ENCODE results near the gene TMEM116.

The TMEM116 gene

DNA sequence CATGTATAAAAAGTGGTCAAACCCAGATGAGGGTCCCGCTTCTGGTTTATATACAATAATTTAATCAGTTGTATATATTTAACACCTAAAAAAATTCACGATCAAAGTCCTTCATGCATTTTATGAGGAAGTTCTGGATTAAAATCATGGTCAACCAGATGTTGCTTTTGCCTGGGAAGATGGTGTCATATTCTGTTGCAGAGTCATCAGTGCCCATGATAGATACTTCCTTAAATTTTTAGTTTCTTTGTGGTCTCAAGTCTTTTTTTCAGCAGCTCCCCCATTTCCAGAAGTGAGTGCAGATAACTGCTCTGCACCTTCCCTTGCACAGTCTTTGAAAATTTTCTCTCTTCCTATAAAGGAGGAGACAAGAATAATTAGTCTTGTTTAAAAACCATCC is 16.3 kb upstream of the TMEM116 start:
- no peaks in the 10 kb centered on the region for H3K79me2 ChIP-seq (ENCODE audit: control insufficient read depth, insufficient read depth, low read length, poor library complexity)
- H3K27ac ChIP-seq (ENCODE audit: low read depth, low read length) = no peak overlapping the region
- no peak overlapping the region for H4K8ac ChIP-seq (ENCODE audit: low read depth, low read length)
- no peak overlapping the region for H3K14ac ChIP-seq (ENCODE audit: low read length)
- peaks cover 5 to 13% of the 10 kb centered on the region in 2 experiments for H3K36me3 ChIP-seq (ENCODE audit: control insufficient read depth in 1 of 2, insufficient read depth in 2 of 2, low read length in 2 of 2)
- no peak overlapping the region for H3K4me3 ChIP-seq (ENCODE audit: low read depth, low read length)
- no peak overlapping the region for H4K91ac ChIP-seq (ENCODE audit: low read depth, low read length)
- H3K23ac ChIP-seq (ENCODE audit: low read length) = no peak overlapping the region
- no peak overlapping the region for H2BK120ac ChIP-seq (ENCODE audit: insufficient read depth, low read length, poor library complexity)
- DNase-seq = no peak
- no peaks in the 10 kb centered on the region for H3K4me1 ChIP-seq (ENCODE audit: control insufficient read depth in 1 of 2, insufficient read depth in 2 of 2, low read length in 2 of 2)
- no peak overlapping the region for H4K12ac ChIP-seq (ENCODE audit: low read depth, low read length)
- H3K18ac ChIP-seq (ENCODE audit: low read length) = no peak overlapping the region
- WGBS (ENCODE audit: extremely low coverage, insufficient coverage, insufficient read length) = no CpG with 5 or more reads among the region's 2 CpGs
- H3K27me3 ChIP-seq (ENCODE audit: insufficient read depth, low read length) = no peaks in the 10 kb centered on the region
- no peak overlapping the region for H3K4ac ChIP-seq (ENCODE audit: low read depth, low read length)
- no peak overlapping the region for H2BK12ac ChIP-seq (ENCODE audit: low read length)
- no peak overlapping the region for H3K4me2 ChIP-seq (ENCODE audit: low read length)
- no peak overlapping the region for H2AFZ ChIP-seq (ENCODE audit: insufficient read depth, low read length, poor library complexity)
- no peaks in the 10 kb centered on the region for H3K79me1 ChIP-seq (ENCODE audit: low read length)
- H2BK5ac ChIP-seq (ENCODE audit: low read depth, low read length, poor library complexity) = no peak overlapping the region
- H3K9me3 ChIP-seq (ENCODE audit: insufficient read depth, low read depth, low read length) = no peaks in the 10 kb centered on the region
- H3K9ac ChIP-seq (ENCODE audit: low read length) = no peak overlapping the region
- H2AK5ac ChIP-seq (ENCODE audit: low read length) = no peak overlapping the region

- Histone ChIP-seq H2AFZ (ENCODE audit: insufficient read depth, low read length, poor library complexity) (no peak overlapping the region), H2BK120ac (ENCODE audit: insufficient read depth, low read length, poor library complexity) (no peak overlapping the region), H4K91ac (ENCODE audit: low read depth, low read length) (no peak overlapping the region), H3K4me3 (ENCODE audit: low read depth, low read length) (no peak overlapping the region), H3K4me2 (ENCODE audit: low read length) (no peak overlapping the region), H3K9me3 (ENCODE audit: insufficient read depth, low read depth, low read length) (no peaks in the 10 kb centered on the region), H3K14ac (ENCODE audit: low read length) (no peak overlapping the region), H3K9ac (ENCODE audit: low read length) (no peak overlapping the region), H2BK5ac (ENCODE audit: low read depth, low read length, poor library complexity) (no peak overlapping the region), H3K18ac (ENCODE audit: low read length) (no peak overlapping the region), H2BK12ac (ENCODE audit: low read length) (no peak overlapping the region), H3K23ac (ENCODE audit: low read length) (no peak overlapping the region), H3K36me3 (ENCODE audit: control insufficient read depth in 1 of 2, insufficient read depth in 2 of 2, low read length in 2 of 2) (peaks cover 17 to 27% of the 10 kb centered on the region in 2 experiments), H3K4me1 (ENCODE audit: control insufficient read depth in 1 of 2, insufficient read depth in 2 of 2, low read length in 2 of 2) (no peaks in the 10 kb centered on the region), H3K27ac (ENCODE audit: low read depth, low read length) (peak overlapping the region; percentile 12), H4K8ac (ENCODE audit: low read depth, low read length) (no peak overlapping the region), H4K12ac (ENCODE audit: low read depth, low read length) (no peak overlapping the region), H3K79me2 (ENCODE audit: control insufficient read depth, insufficient read depth, low read length, poor library complexity) (no peaks in the 10 kb centered on the region), H2AK5ac (ENCODE audit: low read length) (no peak overlapping the region), H3K4ac (ENCODE audit: low read depth, low read length) (no peak overlapping the region), H3K27me3 (ENCODE audit: insufficient read depth, low read length) (no peaks in the 10 kb centered on the region), H3K79me1 (ENCODE audit: low read length) (no peaks in the 10 kb centered on the region)
- no CpG with 5 or more reads among the region's 4 CpGs for WGBS (ENCODE audit: extremely low coverage, insufficient coverage, insufficient read length)
- peak in 1 of 2 donors; percentile 24 for DNase-seq
These were observed 12.9 kb upstream of the TMEM116 start for GRCh38 chr12:112025808-112026375.

- H2BK12ac ChIP-seq (ENCODE audit: low read length) = no peak overlapping the region
- H3K36me3 ChIP-seq (ENCODE audit: control insufficient read depth in 1 of 2, insufficient read depth in 2 of 2, low read length in 2 of 2) = peaks cover 20 to 38% of the 10 kb centered on the region in 2 experiments
- DNase-seq = no peak
- no peaks in the 10 kb centered on the region for H3K9me3 ChIP-seq (ENCODE audit: insufficient read depth, low read depth, low read length)
- no peak overlapping the region for H3K4me2 ChIP-seq (ENCODE audit: low read length)
- no peak overlapping the region for H3K18ac ChIP-seq (ENCODE audit: low read length)
- no peak overlapping the region for H4K12ac ChIP-seq (ENCODE audit: low read depth, low read length)
- no peak overlapping the region for H3K9ac ChIP-seq (ENCODE audit: low read length)
- no peaks in the 10 kb centered on the region for H3K4me1 ChIP-seq (ENCODE audit: control insufficient read depth in 1 of 2, insufficient read depth in 2 of 2, low read length in 2 of 2)
- H4K8ac ChIP-seq (ENCODE audit: low read depth, low read length) = no peak overlapping the region
- H4K91ac ChIP-seq (ENCODE audit: low read depth, low read length) = no peak overlapping the region
- no peak overlapping the region for H3K27ac ChIP-seq (ENCODE audit: low read depth, low read length)
- no peak overlapping the region for H2AK5ac ChIP-seq (ENCODE audit: low read length)
- no peak overlapping the region for H2BK120ac ChIP-seq (ENCODE audit: insufficient read depth, low read length, poor library complexity)
- H3K79me1 ChIP-seq (ENCODE audit: low read length) = no peaks in the 10 kb centered on the region
- no peak overlapping the region for H3K4ac ChIP-seq (ENCODE audit: low read depth, low read length)
- H3K14ac ChIP-seq (ENCODE audit: low read length) = no peak overlapping the region
- no peaks in the 10 kb centered on the region for H3K27me3 ChIP-seq (ENCODE audit: insufficient read depth, low read length)
- H2BK5ac ChIP-seq (ENCODE audit: low read depth, low read length, poor library complexity) = no peak overlapping the region
- H3K23ac ChIP-seq (ENCODE audit: low read length) = no peak overlapping the region
- no peak overlapping the region for H3K4me3 ChIP-seq (ENCODE audit: low read depth, low read length)
- H3K79me2 ChIP-seq (ENCODE audit: control insufficient read depth, insufficient read depth, low read length, poor library complexity) = no peaks in the 10 kb centered on the region
- no peak overlapping the region for H2AFZ ChIP-seq (ENCODE audit: insufficient read depth, low read length, poor library complexity)
- WGBS (ENCODE audit: extremely low coverage, insufficient coverage, insufficient read length) = no CpG with 5 or more reads among the region's 4 CpGs
These were observed 10.9 kb upstream of the TMEM116 start for GRCh38 chr12:112023759-112024396.

GRCh38 chr12:112022241-112023016 is 9.5 kb upstream of the TMEM116 start:
- no peak overlapping the region for H3K23ac ChIP-seq (ENCODE audit: low read length)
- no peak overlapping the region for H2BK120ac ChIP-seq (ENCODE audit: insufficient read depth, low read length, poor library complexity)
- H3K4ac ChIP-seq (ENCODE audit: low read depth, low read length) = no peak overlapping the region
- H2BK5ac ChIP-seq (ENCODE audit: low read depth, low read length, poor library complexity) = no peak overlapping the region
- H3K4me1 ChIP-seq (ENCODE audit: control insufficient read depth in 1 of 2, insufficient read depth in 2 of 2, low read length in 2 of 2) = no peaks in the 10 kb centered on the region
- H3K36me3 ChIP-seq (ENCODE audit: control insufficient read depth in 1 of 2, insufficient read depth in 2 of 2, low read length in 2 of 2) = peaks cover 20 to 36% of the 10 kb centered on the region in 2 experiments
- H3K27ac ChIP-seq (ENCODE audit: low read depth, low read length) = no peak overlapping the region
- no peaks in the 10 kb centered on the region for H3K9me3 ChIP-seq (ENCODE audit: insufficient read depth, low read depth, low read length)
- no peak overlapping the region for H3K4me3 ChIP-seq (ENCODE audit: low read depth, low read length)
- H3K79me2 ChIP-seq (ENCODE audit: control insufficient read depth, insufficient read depth, low read length, poor library complexity) = no peaks in the 10 kb centered on the region
- H4K12ac ChIP-seq (ENCODE audit: low read depth, low read length) = no peak overlapping the region
- H3K14ac ChIP-seq (ENCODE audit: low read length) = no peak overlapping the region
- H4K8ac ChIP-seq (ENCODE audit: low read depth, low read length) = no peak overlapping the region
- H3K79me1 ChIP-seq (ENCODE audit: low read length) = no peaks in the 10 kb centered on the region
- no peak for DNase-seq
- no peaks in the 10 kb centered on the region for H3K27me3 ChIP-seq (ENCODE audit: insufficient read depth, low read length)
- H3K4me2 ChIP-seq (ENCODE audit: low read length) = no peak overlapping the region
- no peak overlapping the region for H3K18ac ChIP-seq (ENCODE audit: low read length)
- H2BK12ac ChIP-seq (ENCODE audit: low read length) = no peak overlapping the region
- WGBS (ENCODE audit: extremely low coverage, insufficient coverage, insufficient read length) = no CpG with 5 or more reads among the region's 11 CpGs
- no peak overlapping the region for H3K9ac ChIP-seq (ENCODE audit: low read length)
- H2AFZ ChIP-seq (ENCODE audit: insufficient read depth, low read length, poor library complexity) = no peak overlapping the region
- H2AK5ac ChIP-seq (ENCODE audit: low read length) = no peak overlapping the region
- H4K91ac ChIP-seq (ENCODE audit: low read depth, low read length) = no peak overlapping the region
